NAMALWA (cell line): Measurements from ENCODE around the gene STN1.
A peak's percentile ranks its signal among the peaks of the same experiment; 100 is the strongest.

Source experiments
- DNase-seq: peaks from one replicate; pipeline ENCODE4 v3.0.0-alpha.2; 2015; ENCODE audit warnings: low spot score

STN1 gene, protein sequence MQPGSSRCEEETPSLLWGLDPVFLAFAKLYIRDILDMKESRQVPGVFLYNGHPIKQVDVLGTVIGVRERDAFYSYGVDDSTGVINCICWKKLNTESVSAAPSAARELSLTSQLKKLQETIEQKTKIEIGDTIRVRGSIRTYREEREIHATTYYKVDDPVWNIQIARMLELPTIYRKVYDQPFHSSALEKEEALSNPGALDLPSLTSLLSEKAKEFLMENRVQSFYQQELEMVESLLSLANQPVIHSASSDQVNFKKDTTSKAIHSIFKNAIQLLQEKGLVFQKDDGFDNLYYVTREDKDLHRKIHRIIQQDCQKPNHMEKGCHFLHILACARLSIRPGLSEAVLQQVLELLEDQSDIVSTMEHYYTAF

GRCh38 chr10:103918053-103918846 lies at the start of gene STN1:
Gene STN1 (minus strand): TSS chr10:103918184. CDS start chr10:103917594, 590 bp downstream.
- DNase-seq, result peak; percentile 94

DNA sequence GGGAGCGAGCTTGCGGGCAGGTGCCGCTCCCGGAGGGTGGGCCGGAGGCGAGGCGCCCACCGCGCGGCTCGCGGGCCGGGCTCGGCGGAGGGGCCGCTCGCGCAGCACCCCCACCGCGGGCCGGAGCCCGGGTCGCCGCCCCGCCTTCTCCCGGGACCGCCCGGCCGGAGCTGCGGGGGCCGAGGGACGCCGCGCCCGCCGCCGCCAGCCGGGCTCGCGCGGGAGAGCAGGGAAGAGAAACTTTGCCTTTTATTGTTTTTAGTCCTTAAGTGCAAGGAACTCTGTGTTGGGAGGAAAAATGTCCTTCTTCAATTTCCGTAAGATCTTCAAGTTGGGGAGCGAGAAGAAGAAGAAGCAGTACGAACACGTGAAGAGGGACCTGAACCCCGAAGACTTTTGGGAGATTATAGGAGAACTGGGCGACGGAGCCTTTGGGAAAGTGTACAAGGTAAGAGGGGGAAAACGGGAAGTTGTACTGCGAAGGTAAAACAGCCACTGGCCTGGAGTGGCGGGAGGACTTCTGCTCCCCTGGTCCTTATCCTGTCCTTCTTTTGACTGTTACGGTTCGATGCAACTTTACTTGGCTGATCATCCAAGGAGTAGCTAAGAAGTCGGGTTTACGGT lies 49.6 kb upstream of the STN1 start:
- DNase-seq, result peak; percentile 60

- peak; percentile 88 for DNase-seq
These were observed 48.9 kb upstream of the STN1 start, which contains the start of gene SLK for GRCh38 chr10:103966671-103967447. Gene SLK (plus strand): TSS chr10:103967140. CDS start chr10:103967746, 606 bp downstream.

- DNase-seq, result no peak
These were observed 42.1 kb upstream of the STN1 start for GRCh38 chr10:103960103-103960502.

DNA sequence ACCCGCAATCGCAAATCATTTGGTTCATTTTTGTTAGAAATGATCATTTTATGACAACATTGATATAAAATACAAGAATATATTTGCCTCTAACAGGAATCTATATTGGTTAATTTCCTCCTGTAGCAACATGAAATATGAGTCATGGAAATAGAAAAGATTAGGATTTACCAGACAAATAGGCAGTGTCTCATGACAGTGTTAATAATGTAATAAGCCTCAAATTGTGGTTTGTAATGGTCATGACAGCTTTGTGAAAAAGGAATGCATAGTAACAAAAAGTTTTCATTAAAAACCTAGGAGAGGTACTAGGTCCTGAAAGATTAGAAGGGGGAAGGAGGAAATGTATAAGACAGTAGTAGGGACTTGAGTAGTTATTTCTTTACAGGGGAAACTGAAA lies 41.0 kb upstream of the STN1 start:
- DNase-seq, result no peak

GRCh38 chr10:103954543-103954942 lies 36.6 kb upstream of the STN1 start:
- no peak for DNase-seq

DNA sequence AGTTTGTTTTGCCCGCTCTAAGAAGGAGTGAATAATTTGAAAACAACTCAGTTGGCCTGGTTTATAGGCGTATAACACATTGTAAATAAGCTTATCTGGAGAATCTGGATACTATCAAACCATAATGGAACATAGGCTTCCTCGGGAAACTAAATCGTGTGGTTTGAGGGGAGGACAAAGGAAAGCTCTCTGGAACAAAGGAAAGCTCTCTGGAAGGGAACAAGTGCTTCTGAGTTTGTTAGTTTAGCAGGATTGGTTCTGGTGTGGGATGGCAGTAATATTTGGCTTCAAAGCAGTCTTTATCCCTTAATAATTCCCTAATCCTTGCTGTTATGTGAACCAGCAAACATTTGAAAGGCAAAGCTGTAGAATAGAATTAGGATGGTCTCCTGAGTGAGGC lies 34.0 kb upstream of the STN1 start:
- DNase-seq, result no peak

DNA sequence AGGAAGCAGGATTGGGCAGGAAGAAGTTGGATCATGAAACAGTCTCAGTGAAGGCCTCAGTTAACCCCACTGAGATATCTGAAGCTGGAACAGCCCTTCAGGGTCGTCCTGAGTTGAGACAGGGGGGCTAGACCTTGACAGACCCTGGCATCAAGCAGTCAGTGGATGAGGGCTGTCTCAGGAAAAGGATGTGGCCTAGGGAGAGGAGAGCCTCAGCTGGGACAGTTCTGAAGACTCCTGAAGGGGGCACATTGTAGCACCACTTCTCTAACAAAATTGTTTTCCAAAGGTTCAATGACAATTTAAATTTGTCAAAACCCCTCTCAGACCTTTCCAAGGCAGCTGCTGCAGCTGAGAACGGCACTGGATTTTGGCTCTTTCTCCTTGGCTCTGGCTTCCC lies 33.2 kb upstream of the STN1 start:
- no peak for DNase-seq

DNA sequence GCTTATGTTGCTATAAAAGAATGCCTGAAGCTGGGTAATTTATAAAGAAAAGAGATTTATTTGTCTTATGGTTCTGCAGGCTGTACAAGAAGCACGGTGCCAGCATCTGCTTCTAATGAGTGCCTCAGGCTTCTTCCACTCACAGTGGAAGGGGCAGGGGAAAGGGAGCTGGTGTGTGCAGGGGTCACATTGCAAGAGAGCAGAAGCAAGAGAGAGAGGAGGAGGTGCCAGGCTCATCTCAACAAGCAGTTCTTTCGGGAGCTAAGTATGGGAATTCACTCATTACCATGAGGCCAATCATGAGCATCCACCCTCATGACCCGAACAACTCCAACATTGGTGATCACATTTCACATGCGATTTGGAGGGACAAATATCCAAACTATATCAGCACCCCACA lies 31.7 kb upstream of the STN1 start:
- no peak for DNase-seq

DNA sequence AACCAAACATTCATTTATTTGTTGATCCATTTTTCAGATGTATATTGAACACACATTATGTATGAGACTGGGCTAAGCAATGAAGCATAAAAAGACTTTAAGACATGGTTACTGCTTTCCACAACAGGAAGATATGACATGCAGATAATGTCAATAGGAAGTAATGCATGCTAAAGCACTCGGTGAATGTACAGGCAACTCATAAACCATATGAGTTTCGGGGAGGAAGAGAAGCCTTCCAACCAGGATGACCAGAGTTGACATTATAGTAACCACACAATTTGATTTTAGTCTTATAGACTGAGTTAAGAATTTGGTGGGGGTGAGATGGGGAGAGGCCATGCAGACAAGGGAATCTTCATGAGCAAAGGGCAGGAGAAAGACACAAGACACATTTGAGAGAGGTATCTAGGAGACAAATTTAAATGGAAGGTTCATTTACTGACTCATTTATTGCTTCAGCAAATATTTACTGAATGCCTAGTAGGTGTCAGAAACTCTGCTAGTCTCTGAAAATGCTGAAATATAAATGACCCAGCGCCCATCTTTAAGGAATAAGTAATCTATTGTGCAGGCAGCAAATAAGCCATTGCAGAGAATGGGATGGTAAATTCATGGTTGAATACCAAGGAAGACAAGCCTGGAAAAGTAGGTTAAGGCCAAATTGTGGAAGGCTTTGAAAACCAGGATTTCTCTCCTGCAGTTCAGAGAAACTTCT lies 30.0 kb upstream of the STN1 start:
- no peak for DNase-seq

- DNase-seq, result no peak
These were observed 24.9 kb upstream of the STN1 start for GRCh38 chr10:103942866-103943265.

DNA sequence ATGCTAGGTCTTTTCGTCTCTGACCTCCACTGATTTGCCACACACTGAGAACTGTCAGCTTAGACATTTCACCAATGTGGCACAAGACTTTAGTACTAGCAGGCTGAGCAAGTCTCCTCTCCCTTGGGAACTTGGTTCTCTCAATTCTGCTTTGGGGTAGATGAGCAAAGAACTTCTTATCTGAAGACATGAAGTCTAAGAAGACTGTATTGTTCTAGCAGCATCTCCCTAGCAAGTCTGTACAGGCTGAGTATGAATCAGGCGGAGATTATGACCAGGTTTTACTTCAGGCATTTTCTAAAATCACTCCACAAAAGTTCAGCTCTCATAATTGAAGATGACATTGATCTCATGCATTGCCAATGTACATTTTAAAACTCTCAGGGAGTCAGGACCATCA lies 23.8 kb upstream of the STN1 start:
- no peak for DNase-seq

GRCh38 chr10:103939522-103939921 lies 21.5 kb upstream of the STN1 start:
- DNase-seq, result no peak

- no peak for DNase-seq
These were observed 18.0 kb upstream of the STN1 start for GRCh38 chr10:103936022-103936421.

DNA sequence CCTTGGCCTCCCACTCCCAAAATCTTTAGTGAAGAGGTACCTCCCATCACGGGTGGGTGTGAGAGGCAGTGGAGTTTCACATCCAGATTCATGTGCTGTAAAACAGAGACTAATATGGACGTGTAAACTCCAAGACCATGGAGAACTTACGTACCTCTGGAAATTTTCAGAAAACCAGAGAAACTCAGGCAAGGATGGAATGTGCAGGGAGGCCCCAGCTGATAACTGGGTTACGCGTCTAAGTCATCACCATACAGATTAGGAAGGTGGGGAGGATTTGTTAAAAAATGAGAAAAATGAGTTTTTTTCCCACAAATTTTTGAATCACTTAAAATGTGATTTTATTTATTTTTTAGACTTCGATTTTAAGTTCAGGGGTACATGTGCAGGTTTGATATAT lies 16.3 kb upstream of the STN1 start:
- no peak for DNase-seq

- no peak for DNase-seq
These were observed 15.7 kb upstream of the STN1 start for GRCh38 chr10:103933557-103934121.

DNA sequence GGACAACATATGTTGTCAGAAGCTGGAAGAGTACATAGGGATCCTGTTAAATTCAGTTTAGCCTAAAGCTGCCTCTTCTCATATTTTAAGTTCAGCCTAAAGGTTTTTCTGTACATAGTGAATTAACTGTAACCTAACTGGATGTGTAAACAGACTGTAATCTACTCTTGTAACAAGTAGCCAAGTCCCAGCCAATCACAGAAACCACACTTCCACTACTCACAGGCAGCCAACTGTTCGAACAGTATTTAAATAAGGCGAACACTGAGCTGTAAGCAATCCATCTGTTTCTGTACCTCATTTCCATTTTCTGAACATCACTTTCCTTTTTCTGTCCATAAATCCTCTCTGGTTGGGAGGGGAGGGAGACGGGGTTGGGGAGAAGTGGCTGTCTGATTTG lies 15.0 kb upstream of the STN1 start:
- no peak for DNase-seq

DNA sequence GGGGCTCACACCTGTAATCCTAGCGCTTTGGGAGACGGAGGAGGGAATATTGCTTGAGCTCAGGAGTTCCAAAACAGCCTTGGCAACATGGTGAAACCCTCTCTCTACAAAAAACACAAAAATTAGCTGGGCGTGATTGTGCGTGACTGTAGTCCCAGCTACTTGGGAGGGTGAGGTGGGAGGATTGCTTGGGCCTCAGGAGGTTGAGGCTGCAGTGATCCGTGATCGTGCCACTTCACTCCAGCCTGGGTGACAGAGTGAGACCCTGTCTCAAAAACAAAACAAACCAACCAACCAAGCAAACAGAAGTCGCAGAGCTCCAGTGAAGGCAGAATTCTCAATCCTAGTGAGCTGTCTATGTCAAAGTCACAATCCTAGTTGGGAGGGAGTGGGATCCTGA lies 14.3 kb upstream of the STN1 start:
- DNase-seq, result no peak

DNA sequence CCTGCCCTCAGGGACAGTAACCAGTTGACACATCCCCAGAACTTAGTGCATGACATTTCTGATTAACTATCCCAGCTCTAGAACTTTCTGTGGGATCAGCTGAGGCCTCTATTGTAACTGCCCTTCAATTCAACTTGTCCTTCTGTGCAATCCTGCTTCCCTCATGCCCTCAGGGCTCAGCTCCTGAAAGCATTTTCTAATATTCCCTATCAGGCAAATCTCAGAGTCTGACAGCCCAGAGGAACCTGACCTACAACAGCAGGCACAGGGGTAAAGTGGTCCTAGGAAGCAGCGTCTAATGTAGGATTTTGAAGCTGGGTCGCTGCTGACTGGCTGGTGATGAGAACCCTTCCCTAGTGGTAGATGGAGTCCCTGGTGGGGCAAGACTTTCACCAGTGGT lies 13.6 kb upstream of the STN1 start:
- DNase-seq, result no peak

DNA sequence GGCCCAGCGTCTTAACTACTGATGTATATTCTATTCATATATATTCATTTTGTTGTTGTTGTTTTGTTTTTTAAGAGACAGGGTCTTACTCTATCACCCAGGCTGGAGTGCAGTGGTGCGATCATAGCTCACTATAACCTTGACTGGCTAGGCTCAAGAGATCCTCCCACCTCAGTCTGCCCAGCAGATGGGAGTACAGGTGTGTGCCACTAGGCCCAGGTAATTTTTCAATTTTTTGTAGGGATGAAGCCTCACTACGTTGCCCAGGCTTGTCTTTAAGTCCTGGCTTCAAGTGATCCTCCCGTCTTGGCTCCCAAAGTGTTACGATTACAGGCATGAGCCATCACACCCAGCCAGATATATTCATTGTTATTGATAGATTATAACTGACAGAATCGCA lies 12.9 kb upstream of the STN1 start:
- no peak for DNase-seq

DNA sequence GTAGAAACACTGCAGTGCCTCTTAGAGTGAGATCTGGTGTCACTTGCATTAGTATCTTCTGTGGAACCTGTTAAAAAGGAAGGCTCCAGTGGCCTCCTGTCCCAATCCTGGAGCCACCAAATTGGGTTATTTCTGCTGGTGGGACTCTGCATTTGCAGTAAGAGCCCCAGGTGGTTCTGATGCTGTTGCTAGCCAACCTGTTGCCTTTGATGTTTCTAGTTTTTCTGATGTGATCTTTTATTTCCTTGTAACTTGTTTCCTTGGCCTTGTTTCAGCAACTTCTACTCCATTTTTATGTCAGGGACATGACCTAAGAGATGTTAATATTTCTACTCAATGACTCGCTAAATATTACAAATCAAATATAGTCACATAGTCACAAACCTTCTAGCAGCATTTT lies 12.5 kb upstream of the STN1 start:
- no peak for DNase-seq
